ENCODE results near the gene PIM1.
A peak's percentile ranks its signal among the peaks of the same experiment; 100 is the strongest.
"Not testable (repeated sequence)": the region's sequence is repeated elsewhere in the genome, so short reads cannot be mapped to it uniquely, and the experiment has no call there.

Gene PIM1

GRCh38 chr6:37171970-37172812 lies 2.2 kb downstream of the PIM1 start:
- peak; percentile 93 for DNase-seq

GRCh38 chr6:37172912-37173492 lies 3.0 kb downstream of the PIM1 start:
- DNase-seq: no peak

DNA sequence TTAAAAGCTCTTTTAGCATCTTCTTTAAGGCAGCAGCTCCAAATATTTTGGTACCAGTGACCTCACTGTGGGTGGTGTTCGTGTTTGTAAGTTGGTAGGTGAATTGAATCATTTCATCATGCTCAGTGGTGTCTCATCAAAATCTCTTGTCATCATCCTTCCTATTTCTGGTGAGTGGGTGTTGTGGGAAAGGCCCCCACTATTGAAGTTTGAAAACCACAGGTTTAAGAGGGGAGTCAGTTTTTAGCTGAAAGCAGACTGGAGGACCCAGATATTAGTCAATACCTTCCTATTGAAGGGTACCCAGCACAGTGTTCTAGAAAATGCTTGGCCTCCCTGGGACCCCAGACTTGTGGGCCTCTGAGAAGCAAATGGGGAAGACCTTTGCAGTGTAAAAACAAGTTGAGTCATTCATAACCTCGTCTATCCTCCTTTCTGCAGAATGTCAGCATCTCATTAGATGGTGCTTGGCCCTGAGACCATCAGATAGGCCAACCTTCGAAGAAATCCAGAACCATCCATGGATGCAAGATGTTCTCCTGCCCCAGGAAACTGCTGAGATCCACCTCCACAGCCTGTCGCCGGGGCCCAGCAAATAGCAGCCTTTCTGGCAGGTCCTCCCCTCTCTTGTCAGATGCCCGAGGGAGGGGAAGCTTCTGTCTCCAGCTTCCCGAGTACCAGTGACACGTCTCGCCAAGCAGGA lies 3.7 kb downstream of the PIM1 start:
- DNase-seq: no peak

DNA sequence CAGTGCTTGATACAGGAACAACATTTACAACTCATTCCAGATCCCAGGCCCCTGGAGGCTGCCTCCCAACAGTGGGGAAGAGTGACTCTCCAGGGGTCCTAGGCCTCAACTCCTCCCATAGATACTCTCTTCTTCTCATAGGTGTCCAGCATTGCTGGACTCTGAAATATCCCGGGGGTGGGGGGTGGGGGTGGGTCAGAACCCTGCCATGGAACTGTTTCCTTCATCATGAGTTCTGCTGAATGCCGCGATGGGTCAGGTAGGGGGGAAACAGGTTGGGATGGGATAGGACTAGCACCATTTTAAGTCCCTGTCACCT lies 4.2 kb downstream of the PIM1 start:
- DNase-seq: no peak

DNA sequence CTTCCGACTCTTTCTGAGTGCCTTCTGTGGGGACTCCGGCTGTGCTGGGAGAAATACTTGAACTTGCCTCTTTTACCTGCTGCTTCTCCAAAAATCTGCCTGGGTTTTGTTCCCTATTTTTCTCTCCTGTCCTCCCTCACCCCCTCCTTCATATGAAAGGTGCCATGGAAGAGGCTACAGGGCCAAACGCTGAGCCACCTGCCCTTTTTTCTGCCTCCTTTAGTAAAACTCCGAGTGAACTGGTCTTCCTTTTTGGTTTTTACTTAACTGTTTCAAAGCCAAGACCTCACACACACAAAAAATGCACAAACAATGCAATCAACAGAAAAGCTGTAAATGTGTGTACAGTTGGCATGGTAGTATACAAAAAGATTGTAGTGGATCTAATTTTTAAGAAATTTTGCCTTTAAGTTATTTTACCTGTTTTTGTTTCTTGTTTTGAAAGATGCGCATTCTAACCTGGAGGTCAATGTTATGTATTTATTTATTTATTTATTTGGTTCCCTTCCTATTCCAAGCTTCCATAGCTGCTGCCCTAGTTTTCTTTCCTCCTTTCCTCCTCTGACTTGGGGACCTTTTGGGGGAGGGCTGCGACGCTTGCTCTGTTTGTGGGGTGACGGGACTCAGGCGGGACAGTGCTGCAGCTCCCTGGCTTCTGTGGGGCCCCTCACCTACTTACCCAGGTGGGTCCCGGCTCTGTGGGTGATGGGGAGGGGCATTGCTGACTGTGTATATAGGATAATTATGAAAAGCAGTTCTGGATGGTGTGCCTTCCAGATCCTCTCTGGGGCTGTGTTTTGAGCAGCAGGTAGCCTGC lies 4.8 kb downstream of the PIM1 start:
- no peak for DNase-seq

GRCh38 chr6:37175332-37176267 lies 5.6 kb downstream of the PIM1 start:
- no peak for DNase-seq

GRCh38 chr6:37176268-37177076 lies 6.5 kb downstream of the PIM1 start:
- DNase-seq: no peak

- no peak for DNase-seq
Observed at GRCh38 chr6:37177077-37177934, 7.4 kb downstream of the PIM1 start.

GRCh38 chr6:37177935-37178517 lies 8.1 kb downstream of the PIM1 start:
- no peak for DNase-seq

- DNase-seq: no peak
Observed at GRCh38 chr6:37180075-37180474, 10.1 kb downstream of the PIM1 start.

DNA sequence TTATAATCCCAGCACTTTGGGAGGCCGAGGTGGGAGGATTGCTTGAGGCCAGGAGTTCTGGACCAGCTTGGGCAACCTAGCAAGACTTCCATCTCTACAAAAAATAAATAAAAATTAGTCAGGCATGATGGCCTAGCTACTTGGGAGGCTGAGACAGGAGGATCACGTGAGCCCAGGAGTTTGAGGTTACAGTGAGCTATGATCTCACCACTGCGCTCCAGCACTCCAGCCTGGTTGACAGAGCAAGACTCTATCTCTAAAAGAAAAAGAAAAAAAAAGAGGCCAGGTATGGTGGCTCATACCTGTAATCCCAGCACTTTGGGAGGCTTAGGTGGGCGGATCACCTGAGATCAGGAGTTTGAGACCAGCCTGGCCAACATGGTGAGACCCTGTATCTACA lies 10.7 kb downstream of the PIM1 start:
- DNase-seq: not testable (repeated sequence)

DNA sequence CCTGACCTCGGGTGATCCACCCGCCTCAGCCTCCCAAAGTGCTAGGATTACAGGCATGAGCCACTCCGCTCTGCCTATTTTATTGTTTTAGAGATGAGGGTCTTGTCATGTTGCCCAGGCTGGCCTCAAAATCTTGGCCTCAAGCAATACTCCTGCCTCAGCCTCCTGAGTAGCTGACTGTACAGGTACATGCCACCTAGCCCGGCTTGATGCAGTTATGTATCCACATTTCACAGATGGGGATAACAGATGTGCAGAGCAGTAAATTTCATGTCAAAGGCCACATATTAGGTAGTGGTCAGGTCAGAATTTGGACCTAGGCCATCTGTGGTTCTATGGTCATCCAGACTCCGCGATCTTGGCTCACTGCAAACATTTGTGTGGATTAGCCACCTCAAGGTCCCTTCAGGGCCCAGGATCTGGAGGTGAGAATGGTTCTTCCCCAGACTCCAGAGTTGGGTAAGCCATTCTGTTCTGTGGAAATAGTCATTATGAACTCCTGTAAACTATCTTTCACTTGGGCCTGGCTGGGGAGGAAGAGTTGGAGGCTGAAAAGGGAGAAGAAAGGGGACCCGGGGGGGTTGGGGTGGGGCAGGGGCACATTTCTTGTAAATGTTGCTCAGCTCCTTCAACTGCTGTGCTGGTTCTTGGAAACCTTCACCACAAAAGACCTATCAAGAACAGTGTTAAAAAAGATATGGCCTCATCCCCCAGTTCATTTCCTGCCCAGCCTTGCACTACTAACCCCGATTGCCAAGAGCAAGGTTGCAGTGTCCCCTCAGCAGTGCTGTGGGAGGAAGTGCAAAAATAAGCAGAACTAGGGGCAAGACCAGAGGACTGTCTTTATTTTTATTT lies 13.0 kb downstream of the PIM1 start:
- no peak for DNase-seq

DNA sequence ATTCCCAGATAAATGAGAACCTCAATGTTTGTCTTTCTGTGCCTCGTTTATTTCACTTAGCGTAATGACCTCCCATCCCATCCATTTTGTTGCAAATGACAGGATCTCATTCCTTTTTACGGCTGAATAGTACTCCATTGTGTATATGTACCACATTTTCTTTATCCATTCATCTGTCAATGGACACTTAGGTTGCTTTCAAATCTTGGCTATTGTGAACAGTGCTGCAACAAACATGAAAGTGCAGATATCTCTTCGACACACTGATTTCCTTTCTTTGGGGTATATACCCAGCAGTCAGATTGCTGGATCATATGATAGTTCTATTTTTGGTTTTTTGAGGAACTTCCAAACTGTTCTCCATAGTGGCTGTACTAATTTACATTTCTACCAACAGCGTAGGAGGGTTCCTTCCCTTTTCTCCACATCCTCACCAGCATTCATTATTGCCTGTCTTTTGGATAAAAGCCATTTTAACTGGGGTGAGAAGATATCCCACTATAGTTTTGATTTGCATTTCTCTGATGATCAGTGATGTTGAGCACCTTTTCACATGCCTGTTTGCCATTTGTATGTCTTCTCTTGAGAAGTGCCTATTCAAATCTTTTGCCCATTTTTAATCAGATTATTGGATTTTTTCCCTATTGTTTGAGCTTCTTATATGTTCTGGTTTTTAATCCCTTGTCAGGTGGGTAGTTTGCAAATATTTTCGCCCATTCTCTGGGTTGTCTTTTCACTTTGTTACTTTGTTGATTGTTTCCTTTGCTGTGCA lies 16.2 kb downstream of the PIM1 start:
- DNase-seq: not testable (repeated sequence)

- no peak for DNase-seq
Observed at GRCh38 chr6:37187321-37188022, 17.5 kb downstream of the PIM1 start.

DNA sequence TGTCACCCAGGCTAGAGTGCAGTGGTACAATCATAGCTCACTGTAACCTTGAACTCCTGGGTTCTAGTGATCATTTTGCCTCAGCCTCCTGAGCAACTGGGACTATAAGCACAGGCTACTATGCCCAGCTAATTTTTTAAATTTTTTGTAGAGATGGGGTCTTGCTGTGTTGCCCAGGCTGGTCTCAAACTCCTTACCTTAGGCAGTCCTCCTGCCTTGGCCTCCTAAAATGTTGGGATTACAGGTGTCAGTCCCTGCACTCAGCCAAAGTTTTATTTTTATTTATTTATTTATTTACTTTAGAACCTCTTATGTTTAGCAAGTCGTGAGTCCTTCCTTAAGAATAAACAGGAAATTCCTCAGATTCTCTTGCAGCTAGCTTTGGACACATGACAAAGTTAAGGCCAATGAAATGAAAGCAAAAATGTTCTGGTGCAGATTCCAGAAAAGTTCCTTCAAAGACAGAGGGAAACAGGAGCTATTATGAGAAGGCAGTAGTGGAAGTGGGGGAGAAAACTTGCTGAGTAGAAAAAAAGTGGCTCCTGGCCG lies 19.1 kb downstream of the PIM1 start:
- no peak for DNase-seq

GRCh38 chr6:37190159-37190535 lies 20.2 kb downstream of the PIM1 start:
- no peak for DNase-seq

DNA sequence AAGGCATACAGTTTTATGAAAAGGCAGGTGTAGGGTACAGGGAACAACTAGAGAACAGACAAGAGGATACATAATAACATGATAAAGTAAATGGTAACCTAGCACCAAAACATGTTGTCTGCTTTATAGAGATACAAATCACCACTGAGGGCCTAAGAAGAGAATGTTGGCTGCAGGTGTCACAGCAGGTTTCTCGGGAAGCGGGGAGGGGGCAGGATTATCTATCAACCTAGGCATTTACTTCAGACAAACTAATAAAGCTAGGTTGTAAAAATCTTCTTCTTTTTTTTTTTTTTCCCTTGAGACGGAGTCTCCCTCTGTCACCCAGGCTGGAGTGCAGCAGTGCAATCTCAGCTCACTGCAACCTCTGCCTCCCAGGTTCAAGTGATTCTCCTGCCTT lies 22.7 kb downstream of the PIM1 start:
- no peak for DNase-seq

Measured in right forelimb (tissue), 1 donor.